T-cell (primary cell): ENCODE results near the gene VAMP5. TPM values are rescaled to one million over a fixed set of nuclear protein-coding genes. Genes with fewer than 3 reads are reported as not detected.
A peak's percentile ranks its signal among the peaks of the same experiment; 100 is the strongest.

Experiments used
- ATAC-seq, 4 experiments: fragments of 200-7000 bp in 3 of 4; fragments of 150-1000 bp in 1 of 4; cut with Tn5 transposase; replicated peaks in 1 of 4; 1 replicate in 3 of 4; 2 replicates in 1 of 4; pipeline ENCODE4 v1.10.0; 2021; ENCODE audit warnings: moderate library complexity in 3 of 4, mild to moderate bottlenecking in 2 of 4, moderate number of reproducible peaks in 1 of 4
- CTCF ChIA-PET, 2 donors: fragments of 300-600 bp; sonication (Branson Sonifier 250); formaldehyde crosslinking; loops; one replicate each; lab custom pipeline; 2022; ENCODE audit warnings: antibody characterized with exemption in 2 of 2; lab: Charles Lee
- POLR2A ChIA-PET, 2 donors: fragments of 300-600 bp; sonication (Branson Sonifier 250); formaldehyde crosslinking; loops; one replicate each; lab custom pipeline; 2022; ENCODE audit warnings: antibody characterized with exemption in 2 of 2; lab: Charles Lee
- DNase-seq, 35 experiments: peaks; one replicate each; pipeline versions ENCODE4 v3.0.0 to v3.0.0-alpha.2; 2013 to 2023
- H3K27ac ChIP-seq: one replicate; pipeline ENCODE4 v1.5.1; 2013; ENCODE audit warnings: low read length
- H3K27me3 ChIP-seq, 2 experiments: replicated peaks in 1 of 2; 1 replicate in 1 of 2; 2 replicates in 1 of 2; pipeline versions ENCODE4 v1.6.1 to v1.7.0; 2013; ENCODE audit warnings: low read length in 1 of 2, mixed read lengths in 1 of 2; ENCODE audit not compliant: control insufficient read depth in 2 of 2, insufficient read depth in 2 of 2; ENCODE audit errors: extremely low read depth in 1 of 2
- H3K36me3 ChIP-seq, 2 donors: 1 replicate in 1 of 2; 2 replicates in 1 of 2; pipeline versions ENCODE4 v1.6.1 to v1.7.0; 2013; ENCODE audit warnings: low read length in 1 of 2; ENCODE audit not compliant: control insufficient read depth in 2 of 2, insufficient read depth in 1 of 2; ENCODE audit errors: extremely low read depth in 1 of 2
- H3K4me1 ChIP-seq, 2 experiments: 1 replicate in 1 of 2; 2 replicates in 1 of 2; pipeline versions ENCODE4 v1.6.1 to v1.7.0; 2013; ENCODE audit warnings: low read length in 2 of 2, mixed read lengths in 1 of 2; ENCODE audit not compliant: insufficient read depth in 2 of 2, control insufficient read depth in 1 of 2; ENCODE audit errors: extremely low read depth in 1 of 2
- H3K4me3 ChIP-seq, 2 donors: 1 replicate in 1 of 2; 2 replicates in 1 of 2; pipeline versions ENCODE4 v1.5.1 to v1.7.0; 2013; ENCODE audit warnings: mild to moderate bottlenecking in 2 of 2, low read length in 1 of 2, moderate library complexity in 1 of 2; ENCODE audit not compliant: control insufficient read depth in 1 of 2; ENCODE audit errors: extremely low read depth in 1 of 2
- H3K9me3 ChIP-seq: 2 replicates; pipeline ENCODE4 v1.7.0; 2013
- H3K27ac Mint-ChIP-seq, 2 donors: one replicate each; pipeline ENCODE4 v1.8.0; 2020 to 2021; ENCODE audit warnings: mild to moderate bottlenecking in 2 of 2, mixed read lengths in 2 of 2
- H3K27me3 Mint-ChIP-seq, 2 donors: one replicate each; pipeline ENCODE4 v1.8.0; 2021 to 2022; ENCODE audit warnings: mixed read lengths in 2 of 2
- H3K36me3 Mint-ChIP-seq: one replicate; pipeline ENCODE4 v1.8.0; 2021; ENCODE audit warnings: mixed read lengths
- H3K4me1 Mint-ChIP-seq, 3 donors: one replicate each; pipeline ENCODE4 v1.8.0; 2020 to 2022; ENCODE audit warnings: mixed read lengths in 3 of 3, mild to moderate bottlenecking in 1 of 3
- H3K4me3 Mint-ChIP-seq, 3 donors: one replicate each; pipeline ENCODE4 v1.8.0; 2020 to 2022; ENCODE audit warnings: mild to moderate bottlenecking in 3 of 3, mixed read lengths in 3 of 3, moderate library complexity in 3 of 3
- H3K9me3 Mint-ChIP-seq, 3 donors: one replicate each; pipeline ENCODE4 v1.8.0; 2020 to 2022; ENCODE audit warnings: mixed read lengths in 3 of 3
- WGBS: methylation state at CpG from one replicate; pipeline ENCODE4 v1.1.5; 2013; ENCODE audit warnings: missing lambda C conversion rate; ENCODE audit not compliant: insufficient coverage; 5-methylcytosine and 5-hydroxymethylcytosine counted together
- total RNA-seq, 35 experiments: library from RNA in 6 of 35; stranded (reverse) in 6 of 35; fragments of 120-200 nt in 1 of 35; gene quantifications; one replicate each; pipeline versions ENCODE4 v1.2.1 to v1.2.4 and lab custom pipeline; 2013 to 2026

Gene VAMP5
- total RNA-seq, 5 donors from 2014 or later (not counting 1 experiment from before 2014, with no cell fraction given) = 25.0 to 40.1 (median 33.9) TPM

GRCh38 chr2:85577386-85578242, 6.6 kb upstream of the VAMP5 start, which contains the start of gene VAMP8:
Gene VAMP8, plus strand, starts transcription at chr2:85577586. Its CDS starts 61 bp downstream, at chr2:85577647.
- Mint-ChIP-seq H3K4me1 (peaks cover 36 to 50% (median 45%) of the 10 kb centered on the region in 3 donors), H3K36me3 (peaks cover 17% of the 10 kb centered on the region), H3K27me3 (no peaks in the 10 kb centered on the region), H3K27ac (peak within 1 kb of the TSS; percentile 86 to 98), H3K4me3 (peak within 1 kb of the TSS; percentile 93 to 96 (median 94)), H3K9me3 (no peaks in the 10 kb centered on the region)
- Histone ChIP-seq H3K27ac (peak within 1 kb of the TSS; percentile 55), H3K27me3 (peaks cover 0 to 2% of the 10 kb centered on the region in 2 experiments), H3K9me3 (no peaks in the 10 kb centered on the region), H3K4me3 (peak within 1 kb of the TSS; percentile 60 to 71), H3K4me1 (peaks cover 13 to 40% of the 10 kb centered on the region in 2 experiments), H3K36me3 (peaks cover 11 to 14% of the 10 kb centered on the region in 2 donors)
- DNase-seq = peak; percentile 7 to 75 (median 48)
- ATAC-seq = peak; percentile 85 to 92 (median 88)
- WGBS = 0% methylated on average over 13 of the region's 19 CpGs
- CTCF ChIA-PET = interaction anchor here (0.6 to 2.1 kb wide), 7 partner anchors 10 to 186 kb away, joined by 3 to 9 read pairs (median 6); no protein-coding TSS in a partner anchor
- POLR2A ChIA-PET = interaction anchor here (0.6 to 1.5 kb wide), 3 partner anchors 17 to 856 kb away, joined by 3 to 4 read pairs (median 3); partner anchors contain the start of genes GGCX (in 1 of the 2) and RNF181 (in 1 of the 2)

GRCh38 chr2:85578243-85579180, 5.7 kb upstream of the VAMP5 start:
- H3K27me3 Mint-ChIP-seq = no peaks in the 10 kb centered on the region
- peak overlapping the region; percentile 93 to 96 (median 94) for H3K4me3 Mint-ChIP-seq
- Histone ChIP-seq H3K4me3 (peak overlapping the region; percentile 60 to 71), H3K9me3 (no peaks in the 10 kb centered on the region), H3K27ac (peak overlapping the region; percentile 55), H3K27me3 (peaks cover 0 to 2% of the 10 kb centered on the region in 2 experiments), H3K4me1 (peaks cover 16 to 48% of the 10 kb centered on the region in 2 experiments), H3K36me3 (peaks cover 11 to 16% of the 10 kb centered on the region in 2 donors)
- no peaks in the 10 kb centered on the region for H3K9me3 Mint-ChIP-seq
- ChIA-PET CTCF (interaction anchor here (0.6 to 2.1 kb wide), 2 partner anchors 9 to 16 kb away, joined by 3 to 8 read pairs; no protein-coding TSS in a partner anchor), POLR2A (interaction anchor here (0.5 to 1.5 kb wide), 4 partner anchors 16 to 855 kb away, joined by 3 to 4 read pairs (median 3); partner anchors contain the start of genes GGCX (in 1 of the 2) and RNF181 (in 1 of the 2))
- WGBS = 16% methylated on average over 11 of the region's 19 CpGs
- H3K27ac Mint-ChIP-seq = peak overlapping the region; percentile 86 to 98
- peaks cover 41 to 55% (median 50%) of the 10 kb centered on the region in 3 donors for H3K4me1 Mint-ChIP-seq
- peak in 6 of 35 experiments; percentile 14 to 37 (median 17) for DNase-seq
- peaks cover 18% of the 10 kb centered on the region for H3K36me3 Mint-ChIP-seq
- peak; percentile 40 to 52 (median 48) for ATAC-seq

- H3K4me3 Mint-ChIP-seq = peak overlapping the region; percentile 93 to 96 (median 94)
- H3K36me3 Mint-ChIP-seq = peaks cover 18% of the 10 kb centered on the region
- no peaks in the 10 kb centered on the region for H3K9me3 Mint-ChIP-seq
- ChIA-PET POLR2A (interaction anchor here (0.5 to 0.6 kb wide), 3 partner anchors 33 to 1889 kb away, joined by 3 read pairs; partner anchors contain the start of gene C2orf68 (in 1 of the 2)), CTCF (interaction anchor here in 1 of 2 donors (0.6 kb wide), 1 partner anchor 13 kb away, joined by 4 read pairs; no protein-coding TSS in a partner anchor)
- 77% methylated on average over 4 of the region's 6 CpGs for WGBS
- H3K9me3 ChIP-seq = no peaks in the 10 kb centered on the region
- peaks cover 21 to 55% of the 10 kb centered on the region in 2 experiments for H3K4me1 ChIP-seq
- ATAC-seq (no peak), DNase-seq (no peak)
- H3K27ac ChIP-seq = peak overlapping the region; percentile 55
- peak overlapping the region; percentile 86 to 98 for H3K27ac Mint-ChIP-seq
- H3K4me1 Mint-ChIP-seq = peaks cover 47 to 61% (median 56%) of the 10 kb centered on the region in 3 donors
- H3K27me3 Mint-ChIP-seq = no peaks in the 10 kb centered on the region
- H3K27me3 ChIP-seq = peaks cover 0 to under 1% of the 10 kb centered on the region in 2 experiments
- H3K4me3 ChIP-seq = peak overlapping the region; percentile 60 to 71
- H3K36me3 ChIP-seq = peaks cover 11 to 16% of the 10 kb centered on the region in 2 donors
Observed at GRCh38 chr2:85579266-85579935, 4.8 kb upstream of the VAMP5 start.

DNA sequence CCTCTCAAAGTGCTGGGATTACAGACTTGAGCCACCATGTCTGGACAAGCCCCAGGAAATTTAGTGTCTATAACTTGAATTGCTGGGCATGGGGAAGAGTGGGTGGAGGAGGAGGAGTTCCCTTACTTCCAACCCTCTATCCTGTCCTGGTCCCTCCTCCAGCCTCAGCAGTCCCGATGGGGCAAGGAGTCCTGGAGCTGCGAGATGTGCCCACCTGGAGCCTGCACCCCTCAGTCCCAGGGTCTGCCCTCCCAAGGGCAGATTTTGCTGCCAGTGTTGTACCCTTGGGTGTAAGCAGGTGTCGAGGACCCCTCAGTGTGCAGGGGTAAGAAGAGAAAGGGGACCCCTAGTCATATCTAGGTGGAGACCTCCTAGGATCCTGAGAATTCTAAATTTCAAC, 4.0 kb upstream of the VAMP5 start:
- H3K4me3 ChIP-seq = no peak overlapping the region
- H3K36me3 Mint-ChIP-seq = peaks cover 18% of the 10 kb centered on the region
- peaks cover 11 to 16% of the 10 kb centered on the region in 2 donors for H3K36me3 ChIP-seq
- no peaks in the 10 kb centered on the region for H3K27me3 Mint-ChIP-seq
- no peaks in the 10 kb centered on the region for H3K27me3 ChIP-seq
- WGBS = 86% methylated on average over 1 of the region's 3 CpGs
- H3K4me3 Mint-ChIP-seq = peak overlapping the region in 1 of 3 donors; percentile 96
- ChIA-PET CTCF (interaction anchor here (0.5 to 0.6 kb wide), 2 partner anchors 12 to 37 kb away, joined by 4 read pairs; no protein-coding TSS in a partner anchor), POLR2A (no interaction called here)
- ATAC-seq = no peak
- H3K9me3 Mint-ChIP-seq = no peaks in the 10 kb centered on the region
- no peaks in the 10 kb centered on the region for H3K9me3 ChIP-seq
- peak overlapping the region; percentile 71 to 98 for H3K27ac Mint-ChIP-seq
- H3K4me1 Mint-ChIP-seq = peaks cover 51 to 68% (median 63%) of the 10 kb centered on the region in 3 donors
- no peak for DNase-seq
- peaks cover 27 to 63% of the 10 kb centered on the region in 2 experiments for H3K4me1 ChIP-seq
- no peak overlapping the region for H3K27ac ChIP-seq

DNA sequence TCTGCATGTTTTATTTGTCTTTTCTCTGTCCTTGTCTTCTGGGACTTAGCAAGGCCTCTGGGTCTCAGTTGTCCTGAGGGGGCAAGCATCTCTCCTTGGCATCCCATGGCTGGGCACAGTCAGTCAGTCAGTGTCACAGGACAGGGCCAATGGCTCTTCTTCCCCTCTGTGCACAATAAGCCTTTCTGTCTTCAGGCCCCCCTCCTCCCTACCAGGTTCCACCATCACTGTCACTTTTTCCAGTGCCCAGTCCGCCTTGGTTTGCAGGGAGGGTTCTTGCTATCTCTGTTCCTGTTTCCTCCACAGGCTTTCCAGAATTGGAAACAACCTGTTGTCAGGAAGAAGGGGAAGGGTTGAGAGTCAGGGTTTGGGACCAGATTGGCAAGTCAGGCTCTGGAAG, 1.7 kb upstream of the VAMP5 start:
- ATAC-seq (no peak), DNase-seq (no peak)
- CTCF ChIA-PET = no interaction called here
- Mint-ChIP-seq H3K4me3 (peak overlapping the region in 2 of 3 donors; percentile 17 to 34), H3K36me3 (peaks cover 18% of the 10 kb centered on the region), H3K27ac (peak overlapping the region; percentile 78 to 86), H3K27me3 (no peaks in the 10 kb centered on the region), H3K9me3 (no peaks in the 10 kb centered on the region), H3K4me1 (peaks cover 63 to 77% (median 71%) of the 10 kb centered on the region in 3 donors)
- WGBS = no CpG with 5 or more reads among the region's 1 CpG
- Histone ChIP-seq H3K36me3 (peaks cover 11 to 16% of the 10 kb centered on the region in 2 donors), H3K27me3 (no peaks in the 10 kb centered on the region), H3K9me3 (no peaks in the 10 kb centered on the region), H3K4me1 (peaks cover 35 to 65% of the 10 kb centered on the region in 2 experiments), H3K4me3 (no peak overlapping the region), H3K27ac (peak overlapping the region; percentile 82)
- POLR2A ChIA-PET = interaction anchor here in 1 of 2 donors (0.8 to 1.4 kb wide), 2 partner anchors 12 to 13 kb away, joined by 3 read pairs; partner anchors contain the start of gene RNF181
